Activated CD8-positive, alpha-beta memory T cell treated with anti-CD3 and anti-CD28 coated beads for 36 hours (primary cell): Measurements from ENCODE around the gene GRAMD1C. TPM values are rescaled to one million over a fixed set of nuclear protein-coding genes. Genes with fewer than 3 reads are reported as not detected.

Experiments used
- CTCF ChIA-PET: fragments of 350-600 bp; sonication (Branson Sonifier 250); formaldehyde crosslinking; loops from one replicate; lab custom pipeline; 2021; ENCODE audit warnings: antibody characterized with exemption; lab: Charles Lee
- POLR2A ChIA-PET: fragments of 350-600 bp; sonication (Branson Sonifier 250); formaldehyde crosslinking; loops from one replicate; lab custom pipeline; 2021; ENCODE audit warnings: antibody characterized with exemption; lab: Charles Lee
- total RNA-seq, 2 experiments: library from RNA; stranded (reverse); gene quantifications; one replicate each; pipeline ENCODE4 v1.2.3, GENCODE V29; 2021

Gene GRAMD1C
- total RNA-seq, 2 experiments from 2014 or later = 0.21 to 0.34 TPM

DNA sequence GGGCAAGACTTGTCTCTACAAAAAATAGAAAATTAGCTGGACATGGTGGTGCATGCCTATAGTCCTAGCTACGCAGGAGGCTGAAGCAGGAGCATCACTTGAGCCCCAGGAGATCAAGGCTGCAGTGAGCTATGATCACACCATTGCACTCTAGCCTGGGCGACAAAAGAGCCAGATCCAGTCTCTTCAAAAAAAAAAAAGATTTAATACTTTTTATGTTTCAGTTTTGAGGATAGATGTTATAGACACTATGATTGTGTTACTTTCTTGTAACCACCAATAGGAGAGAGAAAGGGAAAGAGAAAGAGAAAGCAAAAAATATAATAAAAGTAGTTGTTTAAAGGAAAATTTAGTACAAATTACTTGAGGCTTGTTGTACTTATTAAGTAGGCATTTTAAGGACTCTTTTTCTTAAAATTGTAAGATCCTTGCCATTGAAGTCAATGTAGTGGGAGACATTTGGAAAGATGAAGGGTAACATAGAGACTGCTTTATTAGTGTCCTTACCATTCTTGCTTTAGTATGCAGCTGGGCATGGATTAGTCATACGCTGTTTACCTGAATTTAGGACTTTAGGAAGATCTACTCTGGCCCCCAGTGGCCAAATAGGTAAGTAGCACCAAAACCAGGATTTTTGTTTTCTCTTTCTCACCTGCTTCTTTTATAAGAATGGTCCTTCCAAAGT, 74.1 kb downstream of the GRAMD1C start:
- ChIA-PET POLR2A (no interaction called here), CTCF (interaction anchor here (0.6 to 1.4 kb wide), 5 partner anchors 67 to 601 kb away, joined by 3 to 7 read pairs (median 5); no protein-coding TSS in a partner anchor)

- POLR2A ChIA-PET = no interaction called here
- CTCF ChIA-PET = no interaction called here
Observed at GRCh38 chr3:113914646-113915045, 76.1 kb downstream of the GRAMD1C start.

DNA sequence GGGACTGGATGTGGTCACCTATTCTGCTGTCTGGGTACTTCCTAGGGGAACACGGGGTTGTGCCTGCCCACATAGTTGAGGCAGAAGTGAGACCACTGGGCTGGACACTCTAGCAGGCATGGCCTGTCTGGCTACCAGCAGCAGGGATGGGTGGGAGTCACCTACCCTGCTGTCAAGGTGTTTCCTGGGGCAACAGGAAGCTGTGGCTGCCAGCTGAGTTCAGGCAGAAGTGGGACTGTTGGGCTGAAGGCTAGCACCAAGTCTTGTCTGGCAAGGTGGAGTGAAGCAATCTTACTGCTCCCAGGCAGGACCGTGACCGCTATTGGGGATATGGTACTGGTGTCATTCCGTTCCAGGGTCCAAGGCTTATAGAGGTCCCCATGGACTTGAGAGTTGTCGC, 89.0 kb downstream of the GRAMD1C start:
- ChIA-PET POLR2A (no interaction called here), CTCF (no interaction called here)

DNA sequence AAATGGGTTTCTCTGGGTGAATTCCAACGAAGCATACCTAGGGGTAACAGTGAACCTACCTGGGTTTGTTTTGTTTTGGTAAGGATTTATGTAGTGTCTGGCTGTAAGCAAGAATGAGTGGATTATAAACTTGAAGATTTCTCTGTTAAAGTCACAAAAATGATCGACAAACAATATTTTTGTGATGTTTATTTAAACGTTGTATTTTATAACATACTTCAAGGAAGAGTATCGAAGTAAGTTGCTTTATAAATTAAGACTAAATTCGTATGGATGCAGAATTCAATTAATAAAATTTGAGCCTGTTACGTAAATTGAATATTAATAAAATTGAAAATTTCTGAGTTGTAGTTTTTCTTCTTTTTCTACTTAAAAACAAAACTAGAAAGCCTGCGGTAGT, 108.2 kb downstream of the GRAMD1C start:
- ChIA-PET POLR2A (interaction anchor here (1.0 kb wide), 1 partner anchor 35 kb away, joined by 3 read pairs; no protein-coding TSS in a partner anchor), CTCF (no interaction called here)

GRCh38 chr3:113947372-113948014, 108.9 kb downstream of the GRAMD1C start, which contains the start of gene ZDHHC23:
Gene ZDHHC23 (plus strand): TSS chr3:113948013. CDS start chr3:113948803, 790 bp downstream.
- ChIA-PET POLR2A (interaction anchor here (1.0 kb wide), 1 partner anchor 34 kb away, joined by 3 read pairs; no protein-coding TSS in a partner anchor), CTCF (no interaction called here)

- ChIA-PET POLR2A (no interaction called here), CTCF (no interaction called here)
Observed at GRCh38 chr3:113948015-113948917, 109.7 kb downstream of the GRAMD1C start.

DNA sequence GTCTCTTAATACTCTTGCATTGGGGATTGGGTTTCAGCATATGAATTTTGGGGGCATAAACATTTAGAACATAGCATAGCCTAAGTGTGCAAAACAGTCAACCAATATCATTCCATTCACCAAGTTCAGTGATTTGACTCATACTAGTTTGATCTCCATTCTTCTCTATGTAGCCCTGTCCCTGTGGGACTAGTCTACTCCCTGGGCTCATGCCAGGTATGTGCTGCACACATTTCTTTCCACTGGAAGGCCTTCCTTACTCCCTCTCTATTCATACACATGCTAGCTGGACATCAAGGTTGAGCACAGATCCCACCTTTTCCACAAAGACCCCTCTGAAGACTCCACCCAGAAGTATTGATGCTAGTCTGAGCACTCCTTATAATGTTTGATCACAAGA, 114.3 kb downstream of the GRAMD1C start:
- CTCF ChIA-PET = no interaction called here
- POLR2A ChIA-PET = no interaction called here

DNA sequence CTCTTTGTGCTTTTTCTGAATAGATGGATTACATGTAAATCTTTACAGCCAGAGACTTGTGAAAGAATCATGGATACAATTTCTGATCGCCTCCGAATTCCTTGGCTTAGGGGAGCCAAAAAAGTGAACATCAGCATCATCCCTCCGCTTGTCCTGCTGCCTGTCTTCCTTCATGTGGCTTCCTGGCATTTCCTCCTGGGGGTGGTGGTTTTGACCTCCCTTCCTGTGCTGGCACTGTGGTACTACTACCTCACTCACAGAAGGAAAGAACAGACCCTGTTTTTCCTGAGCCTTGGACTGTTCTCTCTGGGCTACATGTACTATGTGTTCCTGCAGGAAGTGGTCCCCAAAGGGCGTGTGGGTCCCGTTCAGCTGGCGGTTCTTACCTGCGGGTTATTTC, 115.1 kb downstream of the GRAMD1C start:
- CTCF ChIA-PET = no interaction called here

DNA sequence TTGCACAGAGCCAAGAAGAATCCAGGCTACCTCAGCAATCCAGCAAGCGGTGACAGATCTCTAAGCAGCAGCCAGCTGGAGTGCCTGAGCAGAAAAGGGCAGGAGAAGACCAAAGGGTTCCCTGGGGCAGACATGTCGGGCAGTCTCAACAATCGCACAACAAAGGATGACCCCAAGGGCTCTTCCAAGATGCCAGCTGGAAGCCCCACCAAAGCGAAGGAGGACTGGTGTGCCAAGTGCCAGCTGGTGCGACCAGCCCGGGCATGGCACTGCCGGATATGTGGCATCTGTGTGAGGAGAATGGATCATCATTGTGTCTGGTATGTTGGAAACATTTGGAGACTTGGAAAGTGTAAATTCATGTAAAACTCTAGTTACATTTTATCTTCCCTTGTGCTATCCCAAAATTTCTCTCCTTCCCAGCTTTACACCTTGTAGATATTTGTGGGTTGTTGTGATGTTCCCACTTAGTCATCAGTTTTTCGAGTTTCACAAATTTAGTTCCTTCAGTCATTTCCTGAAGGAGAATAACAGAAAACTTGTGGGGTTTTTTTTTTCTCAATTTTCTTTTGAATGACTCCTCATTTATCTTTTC, 115.6 kb downstream of the GRAMD1C start:
- POLR2A ChIA-PET = no interaction called here
- CTCF ChIA-PET = no interaction called here

More for the DNA sequence above, 115.1 kb downstream of the GRAMD1C start:
- POLR2A ChIA-PET = no interaction called here

- ChIA-PET CTCF (no interaction called here), POLR2A (interaction anchor here (0.7 kb wide), 1 partner anchor 1230 kb away, joined by 6 read pairs; no protein-coding TSS in a partner anchor)
Observed at GRCh38 chr3:113963879-113964278, 125.3 kb downstream of the GRAMD1C start.

- POLR2A ChIA-PET = no interaction called here
- CTCF ChIA-PET = no interaction called here
Observed at GRCh38 chr3:113966172-113966571, 127.6 kb downstream of the GRAMD1C start.

DNA sequence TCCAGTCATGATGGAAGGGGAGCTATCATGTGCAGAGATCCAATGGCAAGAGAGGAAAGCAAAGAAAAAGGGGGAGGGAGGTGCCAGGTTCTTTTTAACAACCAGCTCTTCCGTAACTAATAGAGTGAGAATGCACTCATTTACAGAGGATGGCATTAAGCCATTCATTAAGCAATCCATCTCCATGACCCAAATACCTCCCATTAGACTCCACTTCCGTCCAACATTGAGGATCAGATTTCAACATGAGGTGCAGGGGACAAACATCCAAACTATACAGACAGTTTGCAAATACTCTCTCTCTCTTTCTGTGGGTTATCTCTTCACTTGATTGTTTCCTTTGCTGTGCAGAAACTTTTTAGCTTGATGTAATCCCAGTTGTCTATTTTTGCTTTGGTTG, 130.4 kb downstream of the GRAMD1C start:
- ChIA-PET CTCF (interaction anchor here (0.7 kb wide), 1 partner anchor 13 kb away, joined by 3 read pairs; no protein-coding TSS in a partner anchor), POLR2A (no interaction called here)

- ChIA-PET POLR2A (no interaction called here), CTCF (no interaction called here)
Observed at GRCh38 chr3:113977822-113978221, 139.2 kb downstream of the GRAMD1C start.

GRCh38 chr3:113979916-113980315, 141.3 kb downstream of the GRAMD1C start:
- CTCF ChIA-PET = no interaction called here

GRCh38 chr3:113981803-113982202, 143.2 kb downstream of the GRAMD1C start:
- ChIA-PET POLR2A (interaction anchor here (1.1 kb wide), 1 partner anchor 34 kb away, joined by 3 read pairs; no protein-coding TSS in a partner anchor), CTCF (interaction anchor here (1.1 kb wide), 1 partner anchor 137 kb away, joined by 3 read pairs; no protein-coding TSS in a partner anchor)

More at GRCh38 chr3:113979916-113980315, 141.3 kb downstream of the GRAMD1C start:
- POLR2A ChIA-PET = no interaction called here

DNA sequence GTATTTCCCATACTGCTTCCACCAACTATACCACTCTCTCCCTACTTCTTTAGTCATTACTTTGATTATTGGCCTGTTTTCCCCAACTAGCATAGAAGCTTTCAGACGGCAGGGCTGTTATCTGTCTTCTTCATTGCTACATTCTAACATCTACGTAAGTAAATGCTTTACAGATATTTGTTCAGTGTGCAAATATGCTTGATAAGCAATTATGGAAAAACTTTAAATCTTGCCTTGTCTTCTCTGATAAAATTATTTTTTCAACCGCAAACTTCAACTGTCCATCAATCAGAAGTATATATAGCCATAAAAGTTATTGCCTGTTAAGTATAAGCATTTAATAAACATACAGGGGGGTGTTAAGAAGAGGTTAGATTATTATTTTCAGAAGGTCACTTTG, 145.0 kb downstream of the GRAMD1C start:
- POLR2A ChIA-PET = no interaction called here

DNA sequence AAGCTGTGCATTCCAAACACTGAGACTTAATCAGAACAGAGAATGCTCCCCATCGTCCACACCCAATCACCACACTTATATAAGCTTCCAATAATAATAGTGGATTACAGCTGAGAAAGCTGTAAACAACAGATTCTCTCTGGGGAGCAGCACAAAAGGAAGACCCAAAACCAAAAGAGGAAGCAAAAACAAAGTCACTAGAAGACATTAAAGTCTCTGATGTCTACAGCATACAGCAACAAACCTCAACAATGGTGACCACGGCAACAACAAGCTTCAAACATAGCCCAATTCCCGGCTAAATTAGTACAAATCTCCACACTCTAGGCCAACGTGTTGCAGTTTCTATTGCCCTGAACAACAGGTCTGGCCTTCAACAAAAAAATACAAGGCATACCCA, 147.0 kb downstream of the GRAMD1C start:
- ChIA-PET CTCF (no interaction called here), POLR2A (no interaction called here)

More for the DNA sequence above, 145.0 kb downstream of the GRAMD1C start:
- CTCF ChIA-PET = no interaction called here
